Activated CD8-positive, alpha-beta T cell treated with anti-CD3 and anti-CD28 coated beads for 36 hours (primary cell): ENCODE measurements around the gene MSRB1. TPM values are rescaled to one million over a fixed set of nuclear protein-coding genes. Genes with fewer than 3 reads are reported as not detected.

ENCODE experiments used
- ATAC-seq: fragments of 200-7000 bp; cut with Tn5 transposase; one replicate; pipeline ENCODE4 v1.10.0; 2021; ENCODE audit warnings: mild to moderate bottlenecking, moderate library complexity
- CTCF ChIA-PET: fragments of 350-600 bp; sonication (Branson Sonifier 250); formaldehyde crosslinking; loops from one replicate; lab custom pipeline; 2021; ENCODE audit warnings: antibody characterized with exemption; lab: Charles Lee
- POLR2A ChIA-PET: fragments of 350-600 bp; sonication (Branson Sonifier 250); formaldehyde crosslinking; loops from one replicate; lab custom pipeline; 2021; ENCODE audit warnings: antibody characterized with exemption; lab: Charles Lee
- DNase-seq: peaks from one replicate; pipeline ENCODE4 v3.0.0-alpha.2; 2020
- H3K27ac Mint-ChIP-seq: one replicate; pipeline ENCODE4 v1.8.0; 2021; ENCODE audit warnings: mild to moderate bottlenecking, mixed read lengths
- H3K27me3 Mint-ChIP-seq: one replicate; pipeline ENCODE4 v1.8.0; 2021; ENCODE audit warnings: mixed read lengths
- H3K36me3 Mint-ChIP-seq: one replicate; pipeline ENCODE4 v1.8.0; 2021; ENCODE audit warnings: low read depth, mixed read lengths
- H3K4me1 Mint-ChIP-seq: one replicate; pipeline ENCODE4 v1.8.0; 2021; ENCODE audit warnings: low read depth, mixed read lengths
- H3K4me3 Mint-ChIP-seq: one replicate; pipeline ENCODE4 v1.8.0; 2021; ENCODE audit warnings: mild to moderate bottlenecking, moderate library complexity, mixed read lengths
- H3K9me3 Mint-ChIP-seq: one replicate; pipeline ENCODE4 v1.8.0; 2021; ENCODE audit warnings: mixed read lengths
- intact Hi-C: fragments of 100-400 bp; cut with micrococcal nuclease; formaldehyde crosslinking; loops from one replicate; pipeline ENCODE4 v1.10.0; 2022
- total RNA-seq, 2 experiments: library from RNA; stranded (reverse); gene quantifications; one replicate each; pipeline ENCODE4 v1.2.3, GENCODE V29; 2021
- TF ChIP-seq, protein P1 (sequence below): fragments of 200-600 bp; IDR thresholded peaks from one replicate; pipeline ENCODE4 v1.8.0; 2022; ENCODE audit warnings: antibody characterized with exemption, mild to moderate bottlenecking

MSRB1 gene
- total RNA-seq, 2 experiments from 2014 or later, result 15.5 to 18.1 TPM

DNA sequence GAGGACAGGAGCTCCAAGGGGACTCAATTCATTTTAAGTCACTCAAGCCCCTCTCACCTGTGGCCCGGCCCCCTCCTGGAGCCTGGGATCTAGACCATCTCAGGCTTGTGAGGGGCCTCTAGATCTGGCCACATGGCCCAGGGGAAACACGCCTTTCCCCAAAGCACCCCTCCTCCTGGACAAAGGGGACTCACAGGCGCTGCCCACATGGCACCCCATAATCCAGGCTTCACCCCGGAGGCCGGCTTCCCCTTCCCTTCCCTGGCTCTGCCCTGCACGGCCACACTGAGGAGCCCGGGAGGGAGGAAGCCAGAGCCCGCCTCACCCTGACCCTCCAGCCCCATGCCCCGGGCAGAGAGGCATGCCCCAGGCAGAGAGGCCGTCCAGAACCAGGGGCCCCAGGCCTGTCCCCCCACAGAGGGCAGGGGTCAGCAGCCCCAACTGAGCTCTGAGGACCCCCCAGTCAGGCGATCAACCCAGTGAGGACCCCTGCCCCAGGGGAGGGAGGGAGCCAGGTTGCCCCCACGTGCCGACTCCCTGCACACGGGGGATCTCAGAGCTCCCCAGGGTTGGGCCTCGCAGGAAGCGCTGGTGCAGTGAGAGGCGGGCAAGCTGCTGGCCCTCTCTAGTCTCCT is 35.7 kb downstream of the MSRB1 start:
- Mint-ChIP-seq H3K27ac (no peak overlapping the region), H3K27me3 (peaks cover 7% of the 10 kb centered on the region), H3K36me3 (no peaks in the 10 kb centered on the region), H3K9me3 (no peaks in the 10 kb centered on the region), H3K4me3 (no peak overlapping the region), H3K4me1 (no peaks in the 10 kb centered on the region)
- intact Hi-C loops, result no loop called here
- TF ChIP-seq, protein P1, sequence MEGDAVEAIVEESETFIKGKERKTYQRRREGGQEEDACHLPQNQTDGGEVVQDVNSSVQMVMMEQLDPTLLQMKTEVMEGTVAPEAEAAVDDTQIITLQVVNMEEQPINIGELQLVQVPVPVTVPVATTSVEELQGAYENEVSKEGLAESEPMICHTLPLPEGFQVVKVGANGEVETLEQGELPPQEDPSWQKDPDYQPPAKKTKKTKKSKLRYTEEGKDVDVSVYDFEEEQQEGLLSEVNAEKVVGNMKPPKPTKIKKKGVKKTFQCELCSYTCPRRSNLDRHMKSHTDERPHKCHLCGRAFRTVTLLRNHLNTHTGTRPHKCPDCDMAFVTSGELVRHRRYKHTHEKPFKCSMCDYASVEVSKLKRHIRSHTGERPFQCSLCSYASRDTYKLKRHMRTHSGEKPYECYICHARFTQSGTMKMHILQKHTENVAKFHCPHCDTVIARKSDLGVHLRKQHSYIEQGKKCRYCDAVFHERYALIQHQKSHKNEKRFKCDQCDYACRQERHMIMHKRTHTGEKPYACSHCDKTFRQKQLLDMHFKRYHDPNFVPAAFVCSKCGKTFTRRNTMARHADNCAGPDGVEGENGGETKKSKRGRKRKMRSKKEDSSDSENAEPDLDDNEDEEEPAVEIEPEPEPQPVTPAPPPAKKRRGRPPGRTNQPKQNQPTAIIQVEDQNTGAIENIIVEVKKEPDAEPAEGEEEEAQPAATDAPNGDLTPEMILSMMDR, result no peak
- POLR2A ChIA-PET, result interaction anchor here (0.5 to 0.6 kb wide), 2 partner anchors 36 to 65 kb away, joined by 3 read pairs; no protein-coding TSS in a partner anchor
- DNase-seq, result no peak
- no peak for ATAC-seq
- CTCF ChIA-PET, result no interaction called here

GRCh38 chr16:1906846-1907165 is 36.2 kb downstream of the MSRB1 start:
- CTCF ChIA-PET, result no interaction called here
- no peak for ATAC-seq

GRCh38 chr16:1906055-1906845 is 36.7 kb downstream of the MSRB1 start:
- ChIA-PET CTCF (no interaction called here), POLR2A (no interaction called here)
- DNase-seq (no peak), ATAC-seq (no peak)
- H3K4me1 Mint-ChIP-seq, result no peaks in the 10 kb centered on the region
- TF ChIP-seq, protein P1, result no peak
- no peaks in the 10 kb centered on the region for H3K9me3 Mint-ChIP-seq
- intact Hi-C loops, result no loop called here
- H3K27me3 Mint-ChIP-seq, result peaks cover 7% of the 10 kb centered on the region
- no peaks in the 10 kb centered on the region for H3K36me3 Mint-ChIP-seq
- H3K27ac Mint-ChIP-seq, result no peak overlapping the region
- H3K4me3 Mint-ChIP-seq, result no peak overlapping the region

More at GRCh38 chr16:1906846-1907165, 36.2 kb downstream of the MSRB1 start:
- POLR2A ChIA-PET, result no interaction called here
- Mint-ChIP-seq H3K27ac (no peak overlapping the region), H3K27me3 (peaks cover 7% of the 10 kb centered on the region), H3K4me3 (no peak overlapping the region), H3K36me3 (no peaks in the 10 kb centered on the region), H3K4me1 (no peaks in the 10 kb centered on the region), H3K9me3 (no peaks in the 10 kb centered on the region)
- no peak for DNase-seq
- TF ChIP-seq, protein P1, result no peak
- intact Hi-C loops, result no loop called here

- H3K4me1 Mint-ChIP-seq, result no peaks in the 10 kb centered on the region
- H3K36me3 Mint-ChIP-seq, result no peaks in the 10 kb centered on the region
- DNase-seq (no peak), ATAC-seq (no peak)
- H3K27ac Mint-ChIP-seq, result no peak overlapping the region
- intact Hi-C loops, result no loop called here
- ChIA-PET POLR2A (no interaction called here), CTCF (no interaction called here)
- TF ChIP-seq, protein P1, result no peak
- H3K9me3 Mint-ChIP-seq, result no peaks in the 10 kb centered on the region
- H3K27me3 Mint-ChIP-seq, result peaks cover 7% of the 10 kb centered on the region
- H3K4me3 Mint-ChIP-seq, result no peak overlapping the region
These were observed 38.9 kb downstream of the MSRB1 start for GRCh38 chr16:1903845-1904840.
